GM11168 (cell line): Measurements from ENCODE around the gene RAE1.
"Not testable (repeated sequence)": the region's sequence is repeated elsewhere in the genome, so short reads cannot be mapped to it uniquely, and the experiment has no call there.

Experiments used
- in situ Hi-C: fragments of 300-500 bp; cut with MboI; formaldehyde crosslinking; loops from one replicate; pipeline ENCODE4 v1.12.0; 2022; ENCODE audit warnings: low sequenced_read_pairs; ENCODE audit not compliant: unreplicated experiment

RAE1 gene

DNA sequence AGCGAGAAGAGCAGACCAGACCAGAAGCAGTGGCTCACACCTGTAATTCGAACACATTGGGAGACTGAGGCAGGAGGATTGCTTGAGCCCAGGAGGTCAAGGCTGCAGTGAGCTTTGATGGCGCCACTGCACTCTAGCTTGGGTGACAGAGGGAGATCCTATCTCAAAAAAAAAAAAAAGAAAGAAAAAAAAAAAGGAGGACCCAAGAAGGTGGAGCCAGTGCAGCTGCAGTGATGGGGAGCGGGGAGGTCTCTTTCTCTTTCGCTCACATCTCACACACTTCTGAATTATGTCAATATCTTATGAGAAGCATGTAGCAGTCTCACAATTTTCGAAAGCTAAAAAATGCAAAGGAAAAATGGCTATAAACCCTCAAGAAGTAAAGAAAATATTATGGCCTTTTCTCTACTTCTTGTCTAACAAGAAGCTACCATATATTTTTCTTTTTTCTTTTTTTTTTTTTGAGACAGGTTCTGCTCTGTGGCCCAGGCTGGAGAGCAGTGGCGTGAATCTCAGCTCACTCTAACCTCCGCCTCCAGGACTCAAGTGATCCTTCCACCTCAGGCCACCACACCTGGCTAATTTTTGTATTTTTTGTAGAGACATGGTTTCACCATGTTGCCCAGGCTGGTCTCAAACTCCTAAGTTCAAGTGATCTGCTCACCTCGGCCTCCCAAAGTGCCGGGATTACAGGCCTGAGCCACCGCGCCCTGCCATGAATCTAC is 25.3 kb upstream of the RAE1 start:
- in situ Hi-C loops, result no loop called here

DNA sequence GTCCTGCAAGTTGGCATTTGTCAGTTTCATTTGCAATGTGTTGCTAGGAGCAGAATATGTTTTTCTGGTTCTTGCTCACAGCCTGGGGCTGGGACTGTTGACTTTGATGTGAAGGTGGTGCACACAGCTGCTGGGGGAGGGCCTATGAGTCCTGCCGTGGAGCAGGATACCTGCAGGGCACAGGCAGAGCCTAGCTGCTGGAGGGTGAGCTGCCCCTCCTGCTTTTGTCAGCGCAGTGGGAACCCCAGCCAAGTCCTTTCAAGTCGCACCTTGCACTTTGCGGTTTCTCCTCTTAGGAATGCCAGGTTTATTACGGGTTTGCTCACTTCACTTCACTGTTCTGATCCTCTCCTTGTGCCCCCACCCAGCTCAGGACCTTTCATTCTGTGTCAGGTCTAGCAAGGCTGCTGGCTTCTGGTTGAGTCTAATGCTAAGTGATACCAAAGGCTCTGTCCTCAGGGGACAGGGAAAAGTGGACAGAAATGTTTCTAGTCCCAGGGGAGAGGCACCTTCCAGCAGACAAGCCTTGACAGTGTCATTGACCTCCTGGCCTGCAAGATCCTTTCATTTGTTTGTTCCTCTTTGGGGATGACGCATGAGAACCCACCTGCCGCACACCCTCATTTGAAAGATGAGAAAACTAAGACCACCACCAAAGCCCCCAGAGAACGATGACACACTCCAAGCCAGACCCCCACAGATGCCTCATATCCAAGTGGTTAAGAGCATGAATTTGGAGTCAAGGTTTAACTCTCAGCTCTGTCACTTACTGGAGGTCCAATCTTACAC is 24.2 kb upstream of the RAE1 start:
- in situ Hi-C loops, result no loop called here

DNA sequence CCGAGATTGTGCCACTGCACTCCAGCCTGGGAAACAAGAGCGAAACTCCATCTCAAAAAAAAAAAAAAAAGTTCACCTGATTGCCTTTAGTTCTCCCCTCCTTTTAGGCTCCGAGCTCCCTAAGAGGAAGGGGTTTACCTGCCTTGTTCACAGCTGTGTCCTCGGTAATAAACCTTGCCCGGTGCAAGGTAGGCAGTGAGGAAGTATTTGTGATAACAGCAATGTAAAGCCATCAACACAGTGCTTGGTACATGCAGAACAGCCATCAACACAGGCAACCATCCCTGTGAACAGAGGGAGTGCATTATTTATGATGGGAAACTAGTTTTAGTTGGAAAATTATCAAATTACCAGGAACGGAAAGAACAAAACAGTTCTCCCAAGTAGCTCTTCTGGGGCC is 23.2 kb upstream of the RAE1 start:
- in situ Hi-C loops, result no loop called here

DNA sequence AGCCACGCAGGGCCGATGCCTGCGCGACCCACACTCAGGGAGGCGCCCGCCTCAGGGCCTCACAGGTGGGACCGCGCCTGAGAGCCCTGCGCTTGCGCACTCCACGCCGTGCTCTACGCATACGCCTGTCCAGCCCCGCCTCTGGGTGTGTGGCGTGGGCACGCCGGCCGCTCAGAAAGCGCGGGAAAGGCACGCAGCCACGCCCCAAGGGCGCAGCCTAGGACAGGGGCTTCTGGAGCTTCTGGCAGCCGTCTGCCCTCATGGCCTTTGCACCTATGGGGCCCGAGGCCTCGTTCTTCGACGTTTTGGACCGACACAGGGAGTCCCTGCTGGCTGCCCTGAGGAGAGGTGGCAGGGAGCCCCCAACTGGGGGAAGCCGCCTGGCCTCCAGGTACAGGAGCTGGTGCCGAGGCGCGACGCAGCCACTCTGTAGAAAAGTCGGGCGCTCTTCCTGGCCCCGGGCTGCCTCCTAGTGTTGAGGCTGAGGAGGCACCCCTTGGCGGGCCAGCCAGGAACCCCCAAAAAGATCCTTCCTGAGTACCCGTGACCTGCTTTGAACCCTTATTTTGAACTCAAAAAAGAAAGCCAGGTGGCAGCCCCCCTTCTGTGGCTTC is 21.3 kb upstream of the RAE1 start, which contains the start of gene SPO11:
Gene SPO11 (plus strand): TSS at position 196 of the 614 bp plus-strand sequence. CDS start 65 bp downstream, at position 261.
- in situ Hi-C loops, result loop anchor here (5.0 kb wide), 1 partner anchor 247 kb away; no protein-coding TSS in a partner anchor

DNA sequence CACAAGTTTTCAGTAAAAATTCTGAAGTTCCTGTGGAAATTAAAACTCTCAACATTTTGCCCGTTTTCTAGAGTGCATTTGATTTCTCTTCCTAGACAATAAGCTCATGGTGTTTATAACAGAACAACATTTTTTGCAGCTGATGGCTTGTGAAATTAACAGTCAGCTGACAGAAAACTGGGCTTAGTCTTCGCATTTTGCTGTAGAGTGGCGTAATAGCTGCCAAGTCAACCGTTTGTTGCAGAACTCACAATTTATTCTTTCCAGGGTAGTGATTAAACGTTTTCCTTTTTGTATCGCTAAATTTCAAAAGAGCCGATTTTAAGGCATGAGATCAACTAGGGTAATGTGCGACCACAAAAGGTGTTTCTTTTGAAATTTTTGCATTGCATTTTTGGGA is 20.1 kb upstream of the RAE1 start:
- in situ Hi-C loops, result loop anchor here (5.0 kb wide), 1 partner anchor 249 kb away; no protein-coding TSS in a partner anchor

DNA sequence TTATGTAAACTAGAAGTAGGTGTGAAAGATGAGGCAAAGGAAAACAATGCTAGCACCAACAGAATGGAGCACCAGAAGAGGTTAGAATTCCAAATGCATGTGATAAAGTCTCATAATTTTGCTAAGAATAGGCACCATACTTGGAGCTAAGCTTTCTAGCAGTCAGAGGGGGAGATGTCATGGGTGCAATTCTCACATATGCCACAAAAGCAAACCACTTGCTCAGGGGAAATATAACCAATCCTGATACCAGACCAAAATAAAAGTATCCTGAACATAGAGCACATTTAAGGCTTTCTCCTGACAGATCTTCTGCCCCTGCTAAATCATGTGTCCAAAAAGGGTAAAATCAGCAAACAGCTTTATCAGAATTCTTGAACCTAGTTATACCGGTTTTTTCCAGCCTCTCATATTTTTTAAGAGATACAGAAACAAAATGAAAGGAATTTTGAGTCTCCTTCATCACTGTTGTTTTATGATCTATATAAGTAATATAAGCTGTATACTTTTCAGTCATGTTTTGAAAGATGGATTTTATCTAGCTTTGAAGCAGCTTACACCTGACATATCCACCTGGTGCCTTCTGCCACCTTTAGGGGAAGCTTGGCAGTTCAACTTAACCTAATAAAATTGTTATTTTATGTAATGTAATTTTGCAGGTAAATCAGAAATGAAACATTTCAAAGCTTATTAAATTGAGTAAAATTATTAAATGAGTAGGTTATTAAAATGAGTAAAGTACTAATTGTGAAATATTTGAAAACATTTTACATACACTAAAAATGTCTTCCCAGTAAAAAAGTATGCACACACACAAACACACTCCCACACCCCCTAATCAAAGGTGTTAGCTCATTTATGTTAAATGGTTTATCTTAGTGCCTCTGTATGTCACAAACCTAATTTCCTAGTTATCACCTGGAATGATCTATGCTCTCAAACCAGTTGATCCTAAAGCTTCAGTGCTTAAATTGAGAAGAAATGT is 18.7 kb upstream of the RAE1 start:
- in situ Hi-C loops, result loop anchor here (5.0 kb wide), 1 partner anchor 250 kb away; no protein-coding TSS in a partner anchor

DNA sequence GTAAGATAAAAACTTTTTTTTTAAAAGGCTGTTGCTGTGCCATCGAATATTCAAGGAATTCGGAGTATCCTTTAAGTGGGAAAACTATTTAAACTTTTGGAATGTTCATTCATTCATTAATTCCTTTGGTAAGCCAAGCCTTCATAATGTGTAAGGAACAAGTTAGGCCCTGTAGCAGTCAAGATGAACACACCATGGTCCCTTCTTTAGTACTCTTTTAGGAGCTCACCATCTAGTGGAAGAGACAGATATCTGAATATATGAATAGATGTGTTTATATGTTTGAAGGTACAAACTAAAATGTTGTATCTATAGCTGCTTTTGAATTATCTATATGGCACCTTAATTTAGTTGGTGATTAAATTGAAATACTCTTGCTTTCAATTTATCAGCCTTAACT is 15.7 kb upstream of the RAE1 start:
- in situ Hi-C loops, result no loop called here

DNA sequence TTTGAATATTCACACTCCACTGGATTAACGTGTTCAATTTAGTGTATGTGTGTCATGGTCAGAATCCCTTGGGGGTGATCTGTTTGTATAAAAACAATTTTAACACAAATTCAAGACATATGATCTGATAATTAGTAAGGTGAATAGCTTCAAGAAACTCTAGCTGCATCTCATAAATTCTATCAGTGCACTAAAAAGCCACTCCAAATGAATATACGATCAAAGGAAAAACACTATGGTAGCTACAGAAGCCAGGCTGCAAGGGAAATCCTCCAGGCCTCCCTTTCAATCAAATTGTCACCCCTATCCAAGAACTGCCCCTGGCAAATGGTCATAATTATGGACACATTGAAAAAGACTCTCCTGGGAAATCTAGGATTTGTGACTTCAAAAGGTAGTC is 9.4 kb upstream of the RAE1 start:
- in situ Hi-C loops, result no loop called here

DNA sequence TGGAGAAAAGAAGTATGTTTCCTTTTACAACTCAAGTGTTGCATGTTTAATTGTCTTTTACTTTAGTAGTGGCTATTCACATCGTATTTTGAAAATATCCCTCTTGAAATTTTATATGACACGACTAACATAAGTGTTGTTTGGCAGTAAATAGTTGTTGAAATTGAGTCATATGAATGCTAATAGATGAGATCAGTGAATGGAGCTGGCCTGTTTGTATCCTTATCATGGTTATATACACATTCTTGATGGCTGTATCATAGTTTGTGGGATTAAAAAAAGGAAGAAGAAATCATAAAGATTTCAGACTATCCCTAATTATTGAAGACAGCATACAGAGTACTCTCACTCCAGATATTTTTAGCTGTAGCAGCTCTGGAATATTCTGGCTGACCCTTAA is 8.2 kb upstream of the RAE1 start:
- in situ Hi-C loops, result no loop called here

DNA sequence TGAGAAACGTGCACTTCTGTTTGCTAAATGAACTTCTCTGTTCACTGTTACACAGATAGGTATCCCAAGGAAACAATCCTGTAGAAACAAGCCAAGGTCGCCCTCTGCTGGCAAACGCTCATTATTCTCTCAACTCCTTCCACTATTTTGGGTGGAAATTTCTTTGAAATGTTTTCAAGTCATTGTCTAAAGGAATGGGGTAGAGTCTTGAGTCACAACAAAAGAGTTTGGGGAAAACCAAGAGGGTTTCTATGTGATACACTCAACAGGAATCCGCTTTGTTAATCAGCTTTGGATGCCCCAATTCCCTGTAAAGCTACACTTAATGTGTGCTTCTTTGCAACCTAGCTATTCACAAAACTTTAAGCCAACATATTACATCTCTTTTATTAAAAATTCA is 4.6 kb upstream of the RAE1 start:
- in situ Hi-C loops, result no loop called here

DNA sequence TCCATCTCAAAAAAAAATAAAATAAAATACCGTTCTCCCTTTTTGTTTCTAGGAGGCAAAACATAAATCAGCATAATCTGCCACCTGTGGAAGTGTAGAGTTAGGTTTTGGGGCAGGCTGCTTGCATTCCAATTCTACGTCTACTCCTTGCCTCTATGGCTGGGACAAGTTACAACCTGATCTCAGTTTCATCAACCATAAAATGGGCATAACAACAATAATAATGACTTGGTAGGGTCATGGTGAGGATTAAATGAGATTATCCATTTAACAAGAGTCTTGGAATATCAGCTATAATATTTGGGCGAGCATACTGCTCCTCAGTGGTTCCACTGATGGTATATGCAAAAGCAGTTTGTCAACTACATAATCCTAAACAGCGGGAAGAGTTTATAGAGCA is 3.7 kb upstream of the RAE1 start:
- in situ Hi-C loops, result no loop called here

DNA sequence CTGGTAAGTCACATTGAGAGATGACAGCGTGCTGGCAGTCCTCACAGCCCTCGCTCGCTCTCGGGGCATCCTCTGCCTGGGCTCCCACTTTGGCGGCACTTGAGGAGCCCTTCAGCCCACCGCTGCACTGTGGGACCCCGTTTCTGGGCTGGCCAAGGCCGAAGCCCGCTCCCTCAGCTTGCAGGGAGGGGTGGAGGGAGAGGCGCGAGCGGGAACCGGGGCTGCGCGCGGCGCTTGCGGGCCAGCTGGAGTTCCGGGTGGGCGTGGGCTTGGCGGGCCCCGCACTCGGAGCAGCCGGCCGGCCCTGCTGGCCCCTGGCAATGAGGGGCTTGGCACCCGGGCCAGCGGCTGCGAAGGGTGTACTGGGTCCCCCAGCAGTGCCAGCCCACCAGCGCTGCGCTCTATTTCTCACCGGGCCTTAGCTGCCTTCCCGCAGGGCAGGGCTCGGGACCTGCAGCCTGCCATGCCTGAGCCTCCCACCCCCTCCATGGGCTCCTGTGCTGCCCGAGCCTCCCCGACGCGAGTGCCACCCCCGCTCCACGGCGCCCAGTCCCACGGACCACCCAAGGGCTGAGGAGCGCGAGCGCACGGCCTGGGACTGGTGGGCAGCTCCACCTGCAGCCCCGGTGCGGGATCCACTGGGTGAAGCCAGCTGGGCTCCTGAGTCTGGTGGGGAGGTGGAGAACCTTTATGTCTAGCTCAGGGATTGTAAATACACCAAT is 2.7 kb upstream of the RAE1 start:
- in situ Hi-C loops, result not testable (repeated sequence)

DNA sequence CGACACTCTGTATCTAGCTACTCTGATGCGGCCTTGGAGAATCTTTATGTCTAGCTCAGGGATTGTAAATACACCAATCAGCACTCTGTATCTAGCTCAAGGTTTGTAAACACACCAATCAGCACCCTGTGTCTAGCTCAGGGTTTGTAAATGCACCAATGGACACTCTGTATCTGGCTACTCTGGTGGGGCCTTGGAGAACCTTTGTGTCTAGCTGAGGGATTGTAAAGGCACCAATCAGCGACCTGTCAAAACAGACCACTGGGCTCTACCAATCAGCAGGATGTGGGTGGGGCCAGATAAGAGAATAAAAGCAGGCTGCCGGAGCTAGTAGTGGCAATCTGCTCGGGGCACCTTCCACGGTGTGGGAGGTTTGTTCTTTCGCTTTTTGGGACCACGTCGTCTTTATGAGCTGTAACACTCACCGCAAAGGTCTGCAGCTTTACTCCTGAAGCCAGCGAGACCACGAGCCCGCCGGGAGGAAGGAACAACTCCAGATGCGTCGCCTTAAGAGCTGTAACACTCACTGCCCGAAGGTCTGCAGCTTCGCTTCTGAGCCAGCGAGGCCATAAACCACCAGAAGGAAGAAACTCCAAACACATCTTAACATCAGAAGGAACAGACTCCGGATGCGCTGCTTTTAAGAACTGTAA is 2.0 kb upstream of the RAE1 start:
- in situ Hi-C loops, result not testable (repeated sequence)

DNA sequence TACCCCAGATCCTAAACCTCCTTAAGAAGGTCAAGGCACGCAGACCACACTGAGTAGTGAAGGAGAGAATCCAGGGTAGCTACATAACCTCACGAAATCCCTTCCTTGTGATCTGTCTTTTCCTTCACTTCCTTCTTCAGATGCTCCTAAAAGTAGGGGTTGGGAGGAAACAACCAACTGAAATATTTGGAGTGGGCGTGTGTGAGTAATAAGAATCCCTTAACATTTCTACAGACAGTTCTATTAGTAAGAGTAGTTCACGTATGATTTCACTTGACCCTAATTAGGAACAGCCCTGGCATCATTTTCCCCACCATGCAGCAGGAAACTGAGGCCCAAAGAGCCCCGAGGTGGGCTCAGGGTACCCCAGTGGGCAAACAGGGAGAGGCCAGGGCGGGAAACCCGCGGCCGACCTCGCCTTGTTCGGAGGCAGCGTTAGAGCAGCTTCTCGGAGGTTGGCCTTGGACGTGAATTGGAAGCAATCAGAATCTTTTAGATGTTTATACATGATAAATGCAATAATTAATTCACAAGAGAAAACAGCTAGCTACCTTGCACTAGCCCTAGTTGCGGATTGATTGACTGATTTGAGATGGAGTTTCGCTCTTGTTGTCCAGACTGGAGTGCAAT is 859 bp upstream of the RAE1 start:
- in situ Hi-C loops, result loop anchor here (25.0 kb wide), 1 partner anchor 862 kb away; no protein-coding TSS in a partner anchor

DNA sequence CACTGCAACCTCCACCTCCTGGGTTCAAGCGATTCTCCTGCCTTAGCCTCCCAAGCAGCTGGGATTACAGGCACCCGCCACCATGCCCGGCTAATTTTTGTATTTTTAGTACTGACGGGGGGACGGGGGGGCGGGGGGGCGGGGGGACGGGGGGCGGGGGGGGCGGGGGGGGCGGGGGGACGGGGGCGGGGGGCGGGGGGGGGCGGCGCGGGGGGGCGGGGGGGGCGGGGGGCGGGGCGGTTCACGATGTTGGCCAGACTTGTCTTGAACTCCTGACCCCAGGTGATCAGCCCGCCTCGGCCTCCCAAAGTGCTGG is 371 bp upstream of the RAE1 start:
- in situ Hi-C loops, result loop anchor here (25.0 kb wide), 1 partner anchor 862 kb away; no protein-coding TSS in a partner anchor

DNA sequence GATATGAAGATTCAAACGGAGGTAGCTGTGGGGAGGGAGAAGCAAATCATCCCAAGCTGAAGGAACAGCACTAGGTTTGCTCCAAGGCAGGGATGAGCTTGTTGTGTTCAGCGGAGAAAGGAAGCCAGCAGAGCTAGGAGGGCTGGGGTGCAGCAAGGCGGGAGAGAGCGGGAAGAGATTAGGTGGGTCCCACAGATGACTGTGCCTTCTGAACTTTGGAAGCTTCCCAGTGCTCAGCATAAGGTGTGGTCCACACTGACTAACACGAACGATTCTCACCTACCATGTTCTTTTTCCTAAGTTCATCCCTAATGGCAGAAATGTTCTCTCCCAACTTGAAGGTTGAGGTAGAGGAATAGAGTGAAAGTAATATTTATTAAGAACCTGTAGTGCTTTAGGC is 1.2 kb downstream of the RAE1 start:
- in situ Hi-C loops, result loop anchor here (25.0 kb wide), 1 partner anchor 860 kb away; no protein-coding TSS in a partner anchor

DNA sequence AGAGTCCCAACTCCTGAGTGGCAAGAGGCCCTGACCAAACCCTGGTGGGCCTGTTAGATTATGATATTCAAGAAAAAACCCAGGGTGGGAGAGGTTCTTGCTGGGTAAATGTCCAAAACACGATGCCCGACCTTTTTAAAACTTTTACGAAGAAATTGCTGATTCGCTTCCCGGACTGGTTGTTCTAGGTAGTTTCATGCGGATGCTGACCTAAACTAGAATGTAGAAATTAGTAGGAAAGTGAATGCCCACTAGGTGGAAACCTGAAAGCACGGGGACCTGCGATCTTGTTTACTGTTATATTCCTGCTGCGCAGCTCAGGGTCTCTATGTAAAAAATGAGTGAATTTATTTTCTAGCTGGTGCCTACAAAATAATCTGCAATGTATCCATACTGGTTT is 2.3 kb downstream of the RAE1 start:
- in situ Hi-C loops, result loop anchor here (25.0 kb wide), 1 partner anchor 859 kb away; no protein-coding TSS in a partner anchor

DNA sequence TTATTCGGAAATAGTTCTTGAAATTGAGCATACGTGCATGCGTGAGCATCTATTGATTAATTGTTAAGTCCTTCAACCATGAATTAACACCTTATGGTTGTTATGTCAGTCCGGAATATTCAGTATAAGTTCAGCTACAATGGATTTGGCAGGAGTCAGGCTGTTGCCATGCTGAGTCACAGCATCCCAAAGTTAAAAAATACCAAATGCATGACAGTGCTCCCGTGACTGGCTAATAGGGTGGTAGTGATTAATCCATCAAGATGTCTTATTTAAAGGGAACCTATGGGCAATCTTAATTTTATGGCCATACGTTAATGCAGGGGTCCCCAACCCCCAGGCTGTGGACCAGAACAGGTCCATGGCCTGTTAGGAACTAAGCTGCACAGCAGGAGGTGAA is 10.5 kb downstream of the RAE1 start:
- in situ Hi-C loops, result loop anchor here (25.0 kb wide), 1 partner anchor 851 kb away; no protein-coding TSS in a partner anchor
